HL-60 (cell line): ENCODE measurements around the gene CDC42.

Experiments used
- DNase-seq, 2 experiments: peaks; one replicate each; pipeline ENCODE4 v3.0.0-alpha.2; 2010 to 2020; ENCODE audit warnings: low read depth in 1 of 2, low spot score in 1 of 2
- H3K27ac ChIP-seq: fragments of 250-450 bp; sonication (Bioruptor Pico); replicated peaks from 2 replicates; pipeline ENCODE4 v1.5.1; 2020; ENCODE audit warnings: mild to moderate bottlenecking, moderate library complexity
- H3K27me3 ChIP-seq: fragments of 250-450 bp; sonication (Bioruptor Pico); 2 replicates; pipeline ENCODE4 v1.5.1; 2021; ENCODE audit warnings: mild to moderate bottlenecking, moderate library complexity; ENCODE audit not compliant: insufficient read depth, poor library complexity, severe bottlenecking
- H3K4me3 ChIP-seq: replicated peaks from 2 replicates; pipeline ENCODE4 v1.5.1; 2011; ENCODE audit warnings: mild to moderate bottlenecking, control low read depth, low read length; ENCODE audit not compliant: insufficient read depth
- CTCF ChIP-seq: IDR thresholded peaks from one replicate; pipeline ENCODE4 v1.5.1; 2011; ENCODE audit warnings: low read length, control low read depth, inconsistent platforms; ENCODE audit not compliant: insufficient read depth
- GABPA ChIP-seq: IDR thresholded peaks from 2 replicates; pipeline ENCODE4 v1.6.1; 2012; ENCODE audit warnings: low read depth
- POLR2AphosphoS5 ChIP-seq: IDR thresholded peaks from 2 replicates; pipeline ENCODE4 v1.6.1; 2012; ENCODE audit warnings: low read depth
- SPI1 ChIP-seq: IDR thresholded peaks from 2 replicates; pipeline ENCODE4 v1.6.1; 2012; ENCODE audit warnings: low read depth, mild to moderate bottlenecking, borderline replicate concordance
- TF ChIP-seq, protein P1 (sequence below): IDR thresholded peaks from 2 replicates; pipeline ENCODE4 v1.6.1; 2012; ENCODE audit warnings: low read depth; ENCODE audit not compliant: insufficient replicate concordance

Gene CDC42

DNA sequence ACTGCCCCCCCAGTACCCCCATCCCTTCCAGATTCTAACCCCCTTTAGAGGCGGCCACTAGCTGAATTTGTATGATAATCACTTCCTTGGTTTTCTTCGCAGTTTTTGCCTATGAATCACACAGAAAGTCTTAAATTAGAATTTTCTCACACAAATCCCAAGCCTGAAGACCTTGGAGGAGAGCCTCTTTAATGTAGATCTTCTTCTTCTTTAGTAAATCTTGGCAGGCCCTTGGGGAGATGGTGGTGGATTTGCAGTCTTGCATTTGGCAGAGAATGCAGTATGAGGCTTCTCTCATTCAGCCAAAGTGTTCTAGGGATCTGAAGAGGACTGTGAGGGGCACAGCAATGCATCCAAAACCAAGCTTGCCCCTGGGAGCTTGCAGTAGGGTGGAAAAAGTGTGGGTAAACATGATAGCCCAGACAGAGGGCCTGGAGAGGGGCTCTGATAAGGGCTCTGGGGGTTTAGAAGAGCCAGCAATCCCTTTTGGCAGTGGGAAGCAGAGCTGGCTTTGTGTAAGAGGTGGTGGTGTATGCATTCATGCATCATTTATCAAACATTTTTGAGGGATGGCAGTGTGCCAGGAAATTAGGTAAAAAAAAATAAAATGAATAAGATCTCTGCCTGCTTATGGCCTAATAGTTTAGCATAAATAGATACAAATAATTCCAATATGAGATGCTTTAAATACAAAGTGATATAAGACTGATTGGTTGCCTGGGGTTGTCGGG, 7.7 kb upstream of the CDC42 start:
- DNase-seq, result no peak
- TF ChIP-seq, protein P1, sequence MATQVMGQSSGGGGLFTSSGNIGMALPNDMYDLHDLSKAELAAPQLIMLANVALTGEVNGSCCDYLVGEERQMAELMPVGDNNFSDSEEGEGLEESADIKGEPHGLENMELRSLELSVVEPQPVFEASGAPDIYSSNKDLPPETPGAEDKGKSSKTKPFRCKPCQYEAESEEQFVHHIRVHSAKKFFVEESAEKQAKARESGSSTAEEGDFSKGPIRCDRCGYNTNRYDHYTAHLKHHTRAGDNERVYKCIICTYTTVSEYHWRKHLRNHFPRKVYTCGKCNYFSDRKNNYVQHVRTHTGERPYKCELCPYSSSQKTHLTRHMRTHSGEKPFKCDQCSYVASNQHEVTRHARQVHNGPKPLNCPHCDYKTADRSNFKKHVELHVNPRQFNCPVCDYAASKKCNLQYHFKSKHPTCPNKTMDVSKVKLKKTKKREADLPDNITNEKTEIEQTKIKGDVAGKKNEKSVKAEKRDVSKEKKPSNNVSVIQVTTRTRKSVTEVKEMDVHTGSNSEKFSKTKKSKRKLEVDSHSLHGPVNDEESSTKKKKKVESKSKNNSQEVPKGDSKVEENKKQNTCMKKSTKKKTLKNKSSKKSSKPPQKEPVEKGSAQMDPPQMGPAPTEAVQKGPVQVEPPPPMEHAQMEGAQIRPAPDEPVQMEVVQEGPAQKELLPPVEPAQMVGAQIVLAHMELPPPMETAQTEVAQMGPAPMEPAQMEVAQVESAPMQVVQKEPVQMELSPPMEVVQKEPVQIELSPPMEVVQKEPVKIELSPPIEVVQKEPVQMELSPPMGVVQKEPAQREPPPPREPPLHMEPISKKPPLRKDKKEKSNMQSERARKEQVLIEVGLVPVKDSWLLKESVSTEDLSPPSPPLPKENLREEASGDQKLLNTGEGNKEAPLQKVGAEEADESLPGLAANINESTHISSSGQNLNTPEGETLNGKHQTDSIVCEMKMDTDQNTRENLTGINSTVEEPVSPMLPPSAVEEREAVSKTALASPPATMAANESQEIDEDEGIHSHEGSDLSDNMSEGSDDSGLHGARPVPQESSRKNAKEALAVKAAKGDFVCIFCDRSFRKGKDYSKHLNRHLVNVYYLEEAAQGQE, result no peak
- TF ChIP-seq POLR2AphosphoS5 (no peak), GABPA (no peak), CTCF (no peak), SPI1 (no peak)
- Histone ChIP-seq H3K27me3 (no peaks in the 10 kb centered on the region), H3K4me3 (no peak overlapping the region), H3K27ac (no peak overlapping the region)

- TF ChIP-seq CTCF (no peak), GABPA (no peak), POLR2AphosphoS5 (no peak), SPI1 (no peak)
- TF ChIP-seq, protein P1, result no peak
- Histone ChIP-seq H3K27me3 (no peaks in the 10 kb centered on the region), H3K4me3 (no peak overlapping the region), H3K27ac (no peak overlapping the region)
- DNase-seq, result no peak
Observed at GRCh38 chr1:22045604-22046228, 6.8 kb upstream of the CDC42 start.

DNA sequence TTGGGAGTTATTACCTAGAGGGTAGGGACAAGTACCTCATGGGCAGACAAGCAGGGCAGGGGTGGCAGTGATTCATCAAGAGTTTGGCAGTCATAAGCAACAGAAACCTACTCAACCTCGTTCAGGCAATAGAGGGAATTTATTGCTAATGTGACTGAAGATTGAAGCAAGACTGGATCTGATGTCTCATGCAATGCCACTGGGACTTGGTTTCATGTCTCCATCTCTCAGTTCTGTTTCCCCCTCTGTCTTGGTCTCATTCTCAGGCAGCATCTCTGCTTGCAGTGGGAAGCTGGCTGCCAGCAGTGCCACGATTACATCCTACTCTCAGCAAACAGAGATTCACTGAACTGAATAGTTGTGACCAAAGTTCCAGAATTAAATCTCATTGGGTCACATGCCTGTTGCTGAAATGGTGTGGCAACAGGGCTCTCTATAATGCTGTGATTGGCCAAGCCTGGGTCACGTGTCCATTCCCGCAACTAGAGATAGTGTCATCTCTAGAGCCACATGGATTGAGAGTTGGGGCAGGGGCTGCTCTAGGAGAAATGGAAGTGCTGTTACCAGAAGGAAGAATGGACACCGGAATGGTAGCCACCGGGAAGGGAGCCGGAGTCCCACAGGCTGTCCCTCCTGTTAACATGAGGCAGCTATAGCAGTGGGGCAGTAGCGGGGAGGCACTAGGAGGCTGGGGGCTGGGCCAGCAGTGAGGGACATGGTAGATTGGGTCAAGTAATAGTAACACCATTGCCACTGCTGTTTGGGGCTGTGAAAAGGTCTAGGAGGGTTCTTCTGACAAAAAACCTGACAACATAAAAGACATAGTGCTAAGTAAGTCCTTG, 3.9 kb upstream of the CDC42 start:
- DNase-seq, result peak in 1 of 2 experiments; percentile 16
- Histone ChIP-seq H3K27me3 (no peaks in the 10 kb centered on the region), H3K27ac (no peak overlapping the region), H3K4me3 (no peak overlapping the region)
- TF ChIP-seq CTCF, result no peak
- TF ChIP-seq SPI1, result no peak
- TF ChIP-seq, protein P1, result no peak
- no peak for TF ChIP-seq POLR2AphosphoS5
- no peak for TF ChIP-seq GABPA
